Uterus (tissue), 4 donors: Measurements from ENCODE around the gene CD320. TPM values are rescaled to one million over a fixed set of nuclear protein-coding genes. Genes with fewer than 3 reads are reported as not detected.

ENCODE experiments used
- DNase-seq, 2 donors: peaks; one replicate each; pipeline ENCODE4 v3.0.0-alpha.2; 2019 to 2020
- H3K27ac ChIP-seq, 2 donors: fragments of 200-600 bp; sonication (generic); 1 replicate in 1 of 2; 2 replicates in 1 of 2; pipeline ENCODE4 v1.5.1; 2016 to 2018
- H3K27me3 ChIP-seq, 2 donors: fragments of 200-600 bp; sonication (generic); one replicate each; pipeline ENCODE4 v1.5.1; 2018 to 2019; ENCODE audit warnings: control low read depth in 1 of 2
- H3K36me3 ChIP-seq, 2 donors: fragments of 200-600 bp; sonication (generic); one replicate each; pipeline ENCODE4 v1.5.1; 2019; ENCODE audit warnings: control low read depth in 1 of 2
- H3K4me1 ChIP-seq, 2 donors: fragments of 200-600 bp; sonication (generic); one replicate each; pipeline ENCODE4 v1.5.1; 2018 to 2019; ENCODE audit warnings: control low read depth in 1 of 2
- H3K4me3 ChIP-seq, 2 donors: fragments of 200-600 bp; sonication (generic); 1 replicate in 1 of 2; 2 replicates in 1 of 2; pipeline ENCODE4 v1.5.1; 2018 to 2019; ENCODE audit warnings: mild to moderate bottlenecking in 1 of 2
- H3K9me3 ChIP-seq, 2 donors: fragments of 200-600 bp; sonication (generic); one replicate each; pipeline ENCODE4 v1.5.1; 2019; ENCODE audit warnings: control low read depth in 1 of 2
- POLR2A ChIP-seq, 2 donors: fragments of 450-650 bp; IDR thresholded peaks; one replicate each; pipeline ENCODE4 v1.6.1; 2016; ENCODE audit warnings: antibody characterized with exemption in 2 of 2, mild to moderate bottlenecking in 1 of 2, moderate library complexity in 1 of 2
- intact Hi-C: fragments of 100-400 bp; cut with DNase I; formaldehyde crosslinking; loops from one replicate; pipeline ENCODE4 v1.15.1; 2023; ENCODE audit warnings: low total_unique reads
- total RNA-seq, 4 donors: library from RNA; depleted of rRNA in 3 of 4; stranded (reverse); fragments of >200 nt in 3 of 4; gene quantifications; one replicate each; pipeline versions ENCODE4 v1.1.0 to v1.2.4, GENCODE V29; 2014 to 2023
- TF ChIP-seq, protein P1 (sequence below), 4 experiments: fragments of 200-600 bp in 2 of 4; fragments of 450-650 bp in 2 of 4; sonication (generic) in 2 of 4; IDR thresholded peaks; one replicate each; pipeline ENCODE4 v1.5.1; 2016 to 2019; ENCODE audit warnings: antibody characterized with exemption in 4 of 4, mild to moderate bottlenecking in 2 of 4, moderate library complexity in 1 of 4
- donor health status: DM: yes; HTN: yes; CAD: no.

Gene CD320
- total RNA-seq, 4 donors from 2014 or later: 15.0 to 72.0 (median 26.2) TPM

DNA sequence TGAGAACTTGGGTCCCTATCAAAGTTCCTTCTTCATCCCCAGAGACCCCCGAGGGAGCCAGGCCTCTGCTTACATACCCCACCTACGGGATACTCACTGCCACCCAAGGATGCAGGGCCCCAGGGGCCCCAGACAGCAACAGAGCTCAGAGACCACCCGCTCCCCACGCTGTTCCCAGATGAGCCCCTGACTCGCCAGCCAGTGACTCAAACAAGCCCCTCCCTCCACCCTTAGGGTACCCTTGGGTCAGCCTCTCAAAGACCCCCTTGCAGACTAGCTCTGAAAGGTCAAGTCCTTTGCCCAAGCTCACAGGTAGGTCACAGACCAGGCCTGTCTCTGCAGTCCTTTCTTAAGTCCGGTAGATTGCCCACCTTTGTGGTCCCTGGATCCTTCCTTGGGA is 45.7 kb downstream of the CD320 start:
- no peaks in the 10 kb centered on the region for H3K36me3 ChIP-seq
- DNase-seq: no peak
- no peak overlapping the region for H3K27ac ChIP-seq

DNA sequence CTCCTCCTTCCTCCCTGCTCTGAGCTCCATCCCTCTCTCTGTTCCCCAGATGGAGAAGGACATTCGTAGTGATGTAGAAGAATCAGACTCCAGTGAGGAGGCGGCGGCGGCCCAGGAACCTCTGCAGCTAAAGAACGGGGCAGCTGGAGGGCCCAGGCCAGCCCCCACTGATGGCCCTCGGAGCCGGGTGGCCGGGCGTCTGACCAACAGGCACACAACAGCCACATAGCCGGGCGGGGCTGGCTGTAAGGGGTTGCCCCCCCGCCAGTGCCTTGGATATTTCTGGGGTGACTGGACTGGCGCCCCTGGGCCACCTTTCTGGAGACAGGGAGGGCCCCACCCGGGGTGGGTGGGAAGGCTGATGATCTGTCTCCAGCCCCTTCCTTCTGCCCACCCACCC is 46.3 kb downstream of the CD320 start:
- intact Hi-C loops: no loop called here
- Histone ChIP-seq H3K27ac (no peak overlapping the region), H3K4me3 (no peak overlapping the region), H3K36me3 (no peaks in the 10 kb centered on the region), H3K27me3 (no peaks in the 10 kb centered on the region), H3K4me1 (no peaks in the 10 kb centered on the region), H3K9me3 (no peaks in the 10 kb centered on the region)
- TF ChIP-seq, protein P1, sequence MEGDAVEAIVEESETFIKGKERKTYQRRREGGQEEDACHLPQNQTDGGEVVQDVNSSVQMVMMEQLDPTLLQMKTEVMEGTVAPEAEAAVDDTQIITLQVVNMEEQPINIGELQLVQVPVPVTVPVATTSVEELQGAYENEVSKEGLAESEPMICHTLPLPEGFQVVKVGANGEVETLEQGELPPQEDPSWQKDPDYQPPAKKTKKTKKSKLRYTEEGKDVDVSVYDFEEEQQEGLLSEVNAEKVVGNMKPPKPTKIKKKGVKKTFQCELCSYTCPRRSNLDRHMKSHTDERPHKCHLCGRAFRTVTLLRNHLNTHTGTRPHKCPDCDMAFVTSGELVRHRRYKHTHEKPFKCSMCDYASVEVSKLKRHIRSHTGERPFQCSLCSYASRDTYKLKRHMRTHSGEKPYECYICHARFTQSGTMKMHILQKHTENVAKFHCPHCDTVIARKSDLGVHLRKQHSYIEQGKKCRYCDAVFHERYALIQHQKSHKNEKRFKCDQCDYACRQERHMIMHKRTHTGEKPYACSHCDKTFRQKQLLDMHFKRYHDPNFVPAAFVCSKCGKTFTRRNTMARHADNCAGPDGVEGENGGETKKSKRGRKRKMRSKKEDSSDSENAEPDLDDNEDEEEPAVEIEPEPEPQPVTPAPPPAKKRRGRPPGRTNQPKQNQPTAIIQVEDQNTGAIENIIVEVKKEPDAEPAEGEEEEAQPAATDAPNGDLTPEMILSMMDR (IDR thresholded peaks at IDR 0.05): no peak
- no peak for TF ChIP-seq POLR2A (IDR thresholded peaks at IDR 0.05)
- DNase-seq: no peak

More for the DNA sequence above, 45.7 kb downstream of the CD320 start:
- intact Hi-C loops: no loop called here
- no peak for TF ChIP-seq POLR2A (IDR thresholded peaks at IDR 0.05)
- TF ChIP-seq, protein P1 (IDR thresholded peaks at IDR 0.05): no peak
- no peaks in the 10 kb centered on the region for H3K9me3 ChIP-seq
- no peak overlapping the region for H3K4me3 ChIP-seq
- H3K4me1 ChIP-seq: no peaks in the 10 kb centered on the region
- H3K27me3 ChIP-seq: no peaks in the 10 kb centered on the region

- TF ChIP-seq, protein P1 (IDR thresholded peaks at IDR 0.05): no peak
- TF ChIP-seq POLR2A (IDR thresholded peaks at IDR 0.05): no peak
- Histone ChIP-seq H3K27ac (no peak overlapping the region), H3K36me3 (no peaks in the 10 kb centered on the region), H3K4me1 (no peaks in the 10 kb centered on the region), H3K9me3 (no peaks in the 10 kb centered on the region), H3K4me3 (no peak overlapping the region), H3K27me3 (no peaks in the 10 kb centered on the region)
- intact Hi-C loops: no loop called here
- DNase-seq: no peak
Measured at GRCh38 chr19:8261347-8261746, 46.8 kb downstream of the CD320 start.

- Histone ChIP-seq H3K4me1 (no peaks in the 10 kb centered on the region), H3K27ac (no peak overlapping the region), H3K27me3 (no peaks in the 10 kb centered on the region), H3K4me3 (no peak overlapping the region), H3K9me3 (no peaks in the 10 kb centered on the region), H3K36me3 (no peaks in the 10 kb centered on the region)
- intact Hi-C loops: no loop called here
- TF ChIP-seq, protein P1 (IDR thresholded peaks at IDR 0.05): no peak
- no peak for TF ChIP-seq POLR2A (IDR thresholded peaks at IDR 0.05)
- no peak for DNase-seq
Measured at GRCh38 chr19:8259922-8260247, 48.3 kb downstream of the CD320 start.

- Histone ChIP-seq H3K4me3 (no peak overlapping the region), H3K9me3 (no peaks in the 10 kb centered on the region), H3K27ac (no peak overlapping the region), H3K36me3 (no peaks in the 10 kb centered on the region), H3K4me1 (no peaks in the 10 kb centered on the region), H3K27me3 (no peaks in the 10 kb centered on the region)
- intact Hi-C loops: no loop called here
- no peak for DNase-seq
- no peak for TF ChIP-seq POLR2A (IDR thresholded peaks at IDR 0.05)
- TF ChIP-seq, protein P1 (IDR thresholded peaks at IDR 0.05): no peak
Measured at GRCh38 chr19:8259142-8259921, 48.8 kb downstream of the CD320 start.
